GM12874 (cell line): Measurements from ENCODE around the gene MYO18B.

Source experiments
- TF ChIP-seq, protein P1 (sequence below): IDR thresholded peaks from 2 replicates; pipeline ENCODE4 v1.5.1; 2011; ENCODE audit warnings: low read depth, mild to moderate bottlenecking, control low read depth, low read length, moderate library complexity; ENCODE audit not compliant: insufficient read depth

The MYO18B gene

DNA sequence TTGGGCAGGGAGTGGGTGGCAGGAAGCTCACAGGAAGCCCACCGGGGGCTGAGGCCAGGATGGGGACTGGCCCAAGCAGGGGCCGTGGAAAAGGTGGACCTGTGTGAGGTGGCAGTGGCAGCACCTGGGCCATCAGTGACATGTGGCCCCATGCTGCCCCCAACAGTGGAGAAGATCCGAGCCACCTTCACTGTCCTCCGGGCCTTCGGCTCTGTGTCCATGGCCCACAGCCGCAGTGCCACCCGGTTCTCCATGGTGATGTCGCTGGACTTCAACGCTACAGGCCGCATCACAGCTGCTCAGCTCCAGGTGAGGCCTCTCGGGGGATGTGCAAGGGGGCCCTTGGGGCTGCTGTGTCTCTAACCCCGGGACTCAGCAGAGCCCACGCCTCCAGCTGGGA, 37.9 kb downstream of the MYO18B start:
- TF ChIP-seq, protein P1, sequence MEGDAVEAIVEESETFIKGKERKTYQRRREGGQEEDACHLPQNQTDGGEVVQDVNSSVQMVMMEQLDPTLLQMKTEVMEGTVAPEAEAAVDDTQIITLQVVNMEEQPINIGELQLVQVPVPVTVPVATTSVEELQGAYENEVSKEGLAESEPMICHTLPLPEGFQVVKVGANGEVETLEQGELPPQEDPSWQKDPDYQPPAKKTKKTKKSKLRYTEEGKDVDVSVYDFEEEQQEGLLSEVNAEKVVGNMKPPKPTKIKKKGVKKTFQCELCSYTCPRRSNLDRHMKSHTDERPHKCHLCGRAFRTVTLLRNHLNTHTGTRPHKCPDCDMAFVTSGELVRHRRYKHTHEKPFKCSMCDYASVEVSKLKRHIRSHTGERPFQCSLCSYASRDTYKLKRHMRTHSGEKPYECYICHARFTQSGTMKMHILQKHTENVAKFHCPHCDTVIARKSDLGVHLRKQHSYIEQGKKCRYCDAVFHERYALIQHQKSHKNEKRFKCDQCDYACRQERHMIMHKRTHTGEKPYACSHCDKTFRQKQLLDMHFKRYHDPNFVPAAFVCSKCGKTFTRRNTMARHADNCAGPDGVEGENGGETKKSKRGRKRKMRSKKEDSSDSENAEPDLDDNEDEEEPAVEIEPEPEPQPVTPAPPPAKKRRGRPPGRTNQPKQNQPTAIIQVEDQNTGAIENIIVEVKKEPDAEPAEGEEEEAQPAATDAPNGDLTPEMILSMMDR, result no peak

DNA sequence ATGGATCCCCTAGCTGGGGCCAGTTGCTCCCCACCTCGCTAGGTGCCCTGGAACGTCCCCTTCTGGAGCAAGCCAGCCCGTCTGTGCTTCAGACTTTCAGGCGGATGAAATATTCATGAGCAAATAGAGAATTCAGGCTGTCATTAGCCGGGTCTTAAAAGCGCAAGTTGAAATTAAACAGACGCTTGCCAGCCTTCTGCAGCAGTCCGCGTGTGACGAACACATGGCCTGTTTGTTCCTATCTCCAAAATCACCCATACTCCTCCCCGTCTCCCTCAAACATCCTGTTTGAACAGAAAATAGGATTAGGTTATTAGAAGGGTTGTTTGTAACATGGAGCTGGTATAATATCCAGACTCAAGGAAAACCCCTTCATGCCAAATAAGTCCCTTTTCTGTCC, 38.7 kb downstream of the MYO18B start:
- TF ChIP-seq, protein P1, result no peak

DNA sequence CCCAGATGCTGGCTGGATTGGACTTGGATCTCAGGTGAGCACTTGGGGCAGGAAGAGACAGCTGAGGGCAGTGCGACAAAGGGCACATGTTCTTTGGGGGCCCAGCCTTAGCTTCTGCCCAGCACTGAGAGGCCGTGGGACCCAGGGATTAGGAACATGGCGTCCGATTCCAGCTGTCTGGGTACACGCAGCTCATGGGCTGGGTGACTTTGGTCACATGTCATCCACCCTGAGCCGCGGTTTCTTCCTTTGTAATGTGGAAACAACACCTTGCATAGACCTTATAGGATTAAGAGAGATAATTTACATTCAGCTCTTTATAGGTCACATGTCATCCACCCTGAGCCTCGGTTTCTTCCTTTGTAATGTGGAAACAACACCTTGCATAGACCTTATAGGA, 39.8 kb downstream of the MYO18B start:
- TF ChIP-seq, protein P1, result no peak

DNA sequence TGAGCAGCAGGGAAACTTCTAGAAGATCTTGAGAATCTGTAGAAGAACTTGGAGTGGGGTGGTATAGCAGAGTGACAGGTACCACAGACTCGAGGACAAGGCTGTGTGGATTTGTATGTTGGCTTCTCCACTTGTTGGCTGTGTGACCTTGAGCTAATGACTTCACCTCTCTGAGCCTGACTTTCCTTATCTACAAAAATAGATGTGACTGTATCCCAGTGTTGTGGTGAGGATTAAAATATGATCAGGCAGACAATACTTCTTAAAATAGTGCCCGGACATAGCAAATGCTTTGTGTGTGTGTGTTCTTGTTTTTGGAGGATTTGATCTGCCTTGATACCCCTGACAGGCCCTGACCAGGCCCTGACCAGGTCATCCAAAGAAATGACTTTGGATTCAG, 40.8 kb downstream of the MYO18B start:
- TF ChIP-seq, protein P1, result no peak

DNA sequence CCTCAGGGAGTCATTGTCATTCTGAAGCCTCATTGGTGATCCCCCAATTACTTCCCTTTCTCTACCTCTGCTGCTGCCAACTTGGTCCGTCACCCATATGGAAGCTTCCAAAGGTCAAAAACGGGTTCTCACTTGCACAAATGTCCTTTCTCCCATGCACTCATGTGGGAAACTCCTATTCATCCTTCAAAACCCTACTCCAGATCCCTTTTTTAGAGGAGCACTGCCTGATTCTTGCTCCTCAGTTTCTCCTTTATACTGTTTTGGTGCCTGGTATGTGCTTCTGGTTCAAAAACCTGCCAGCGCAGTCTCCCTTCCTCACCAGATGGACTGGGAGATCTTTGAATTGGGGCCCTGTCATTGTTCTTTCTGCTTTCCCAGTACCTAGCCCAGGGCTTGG, 41.9 kb downstream of the MYO18B start:
- TF ChIP-seq, protein P1, result no peak

DNA sequence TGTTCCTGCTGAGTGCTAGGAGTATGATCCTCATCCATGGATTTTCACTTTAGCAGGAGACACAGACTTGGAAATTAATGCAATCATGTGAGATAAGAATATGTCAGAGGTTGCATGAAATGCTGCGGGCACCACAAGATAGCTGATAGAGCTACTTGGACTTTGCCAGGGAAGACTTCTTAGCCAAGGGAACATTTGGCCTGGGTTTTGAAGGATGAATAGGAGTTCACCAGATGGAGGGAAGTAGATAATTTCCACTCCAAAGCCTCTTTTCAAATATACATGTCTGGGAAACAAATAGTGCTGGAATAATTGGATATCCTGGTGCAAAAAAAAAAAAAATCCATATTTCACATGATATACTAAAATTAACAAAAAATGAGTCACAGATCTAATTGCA, 44.2 kb downstream of the MYO18B start:
- TF ChIP-seq, protein P1, result no peak

DNA sequence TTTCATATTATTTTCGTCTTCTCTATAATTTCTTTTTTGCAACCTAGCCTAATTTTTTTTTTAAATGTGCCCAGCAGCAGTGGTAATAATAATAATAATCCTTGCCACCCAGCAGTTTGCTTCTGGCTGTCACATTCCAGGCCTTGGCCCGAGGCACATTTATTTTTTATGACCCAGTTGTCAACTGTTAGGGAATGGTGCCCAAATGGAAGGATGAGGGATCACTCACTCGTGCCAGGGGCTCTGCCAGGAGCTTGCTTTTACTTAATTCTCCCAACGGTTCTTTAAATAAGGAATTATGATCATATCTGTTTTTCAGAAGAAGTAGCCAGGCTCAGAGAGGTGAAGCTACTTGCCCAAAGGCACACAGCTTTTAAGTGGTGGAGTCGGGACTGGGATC, 49.6 kb downstream of the MYO18B start:
- TF ChIP-seq, protein P1, result no peak

DNA sequence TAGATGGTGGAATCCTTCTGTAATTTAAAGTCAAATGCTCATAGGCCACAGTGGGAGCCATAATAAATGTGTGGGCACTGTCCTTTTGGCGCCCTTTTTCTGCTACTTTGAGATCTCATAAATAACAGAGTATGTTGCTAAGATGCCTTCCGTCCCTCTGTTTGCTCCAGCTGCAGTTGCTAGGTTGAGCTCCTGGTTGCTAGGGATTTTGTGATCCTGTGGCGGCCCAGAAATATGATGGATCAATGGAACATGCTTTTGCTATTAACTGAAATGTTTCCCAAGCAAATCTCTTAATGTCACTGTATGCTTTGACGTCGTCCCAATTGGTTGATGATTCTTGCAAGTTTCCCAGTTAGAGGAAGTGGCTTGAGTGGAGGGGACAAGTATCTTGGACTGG, 53.5 kb downstream of the MYO18B start:
- TF ChIP-seq, protein P1, result no peak
